ENCODE measurements around the gene TGM6.

GRCh38 chr20:2336471-2336870 is 44.2 kb upstream of the TGM6 start:
- no peak for TF ChIP-seq EZH2phosphoT487 (IDR thresholded peaks at IDR 0.05; ENCODE audit: low read depth)
- TF ChIP-seq, protein P1, sequence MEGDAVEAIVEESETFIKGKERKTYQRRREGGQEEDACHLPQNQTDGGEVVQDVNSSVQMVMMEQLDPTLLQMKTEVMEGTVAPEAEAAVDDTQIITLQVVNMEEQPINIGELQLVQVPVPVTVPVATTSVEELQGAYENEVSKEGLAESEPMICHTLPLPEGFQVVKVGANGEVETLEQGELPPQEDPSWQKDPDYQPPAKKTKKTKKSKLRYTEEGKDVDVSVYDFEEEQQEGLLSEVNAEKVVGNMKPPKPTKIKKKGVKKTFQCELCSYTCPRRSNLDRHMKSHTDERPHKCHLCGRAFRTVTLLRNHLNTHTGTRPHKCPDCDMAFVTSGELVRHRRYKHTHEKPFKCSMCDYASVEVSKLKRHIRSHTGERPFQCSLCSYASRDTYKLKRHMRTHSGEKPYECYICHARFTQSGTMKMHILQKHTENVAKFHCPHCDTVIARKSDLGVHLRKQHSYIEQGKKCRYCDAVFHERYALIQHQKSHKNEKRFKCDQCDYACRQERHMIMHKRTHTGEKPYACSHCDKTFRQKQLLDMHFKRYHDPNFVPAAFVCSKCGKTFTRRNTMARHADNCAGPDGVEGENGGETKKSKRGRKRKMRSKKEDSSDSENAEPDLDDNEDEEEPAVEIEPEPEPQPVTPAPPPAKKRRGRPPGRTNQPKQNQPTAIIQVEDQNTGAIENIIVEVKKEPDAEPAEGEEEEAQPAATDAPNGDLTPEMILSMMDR (IDR thresholded peaks at IDR 0.05; ENCODE audit: low read depth, low read length): no peak

All from OCI-LY3 (cell line).